CD4-positive, alpha-beta T cell treated with Interleukin-4 for 1 hour (primary cell): ENCODE measurements around the gene APOL4.
A peak's percentile ranks its signal among the peaks of the same experiment; 100 is the strongest.
"Not testable (repeated sequence)": the region's sequence is repeated elsewhere in the genome, so short reads cannot be mapped to it uniquely, and the experiment has no call there.

Experiments used
- DNase-seq, 2 donors: peaks; one replicate each; pipeline ENCODE4 v3.0.0-alpha.2; 2020 to 2022

The APOL4 gene

GRCh38 chr22:36231051-36231450 lies 29.4 kb upstream of the APOL4 start:
- DNase-seq = not testable (repeated sequence)

- not testable (repeated sequence) for DNase-seq
Measured at GRCh38 chr22:36229649-36230048, 28.0 kb upstream of the APOL4 start.

GRCh38 chr22:36228944-36229343 lies 27.3 kb upstream of the APOL4 start:
- DNase-seq = no peak

GRCh38 chr22:36228369-36228768 lies 26.8 kb upstream of the APOL4 start:
- not testable (repeated sequence) for DNase-seq

- DNase-seq = no peak
Measured at GRCh38 chr22:36227806-36228205, 26.2 kb upstream of the APOL4 start.

- no peak for DNase-seq
Measured at GRCh38 chr22:36227396-36227795, 25.8 kb upstream of the APOL4 start.

DNA sequence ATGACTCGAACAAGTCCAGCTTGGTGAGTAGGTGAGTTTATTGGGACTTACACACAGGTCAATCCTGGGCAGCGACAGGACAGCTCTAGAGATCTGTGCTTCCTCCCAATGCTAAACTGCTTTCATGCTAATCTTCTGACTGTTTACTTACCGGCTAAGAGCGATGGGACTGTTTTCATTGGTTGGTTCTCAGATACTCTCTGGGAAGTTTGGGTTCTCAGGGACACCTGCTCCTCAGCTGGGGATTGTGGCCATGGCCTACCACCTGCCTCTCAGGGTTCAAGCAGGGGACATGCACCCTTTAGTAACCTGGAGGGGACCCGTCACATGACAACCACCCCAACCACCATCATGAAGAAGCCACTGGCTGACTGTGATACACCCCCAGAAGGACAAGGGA lies 24.6 kb upstream of the APOL4 start:
- no peak for DNase-seq

- no peak for DNase-seq
Measured at GRCh38 chr22:36225333-36225922, 23.8 kb upstream of the APOL4 start.

- DNase-seq = no peak
Measured at GRCh38 chr22:36224245-36224644, 22.6 kb upstream of the APOL4 start.

DNA sequence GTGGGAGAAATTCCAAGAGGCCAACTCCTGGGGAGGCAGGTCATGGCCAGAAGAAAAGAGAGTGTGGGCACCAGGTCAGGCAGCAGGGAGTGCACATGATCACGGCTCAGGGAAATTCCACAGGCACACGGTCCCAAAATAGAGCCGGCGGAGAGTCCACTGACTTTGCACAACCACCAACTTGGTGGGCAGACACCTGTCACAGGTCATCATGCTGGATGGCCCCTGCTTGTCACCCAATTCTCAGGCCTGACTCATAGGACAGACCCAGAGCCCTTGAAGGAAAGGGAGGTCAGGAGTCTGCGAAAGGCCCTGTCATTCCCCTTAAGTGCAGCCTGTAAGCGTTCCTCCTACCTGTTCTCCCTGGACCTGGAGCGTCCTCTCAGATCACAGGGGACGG lies 21.9 kb upstream of the APOL4 start:
- no peak for DNase-seq

- no peak for DNase-seq
Measured at GRCh38 chr22:36222887-36223450, 21.4 kb upstream of the APOL4 start.

- DNase-seq = peak; percentile 46 to 48
Measured at GRCh38 chr22:36221799-36222751, 20.5 kb upstream of the APOL4 start.

- no peak for DNase-seq
Measured at GRCh38 chr22:36220451-36220921, 18.9 kb upstream of the APOL4 start.

DNA sequence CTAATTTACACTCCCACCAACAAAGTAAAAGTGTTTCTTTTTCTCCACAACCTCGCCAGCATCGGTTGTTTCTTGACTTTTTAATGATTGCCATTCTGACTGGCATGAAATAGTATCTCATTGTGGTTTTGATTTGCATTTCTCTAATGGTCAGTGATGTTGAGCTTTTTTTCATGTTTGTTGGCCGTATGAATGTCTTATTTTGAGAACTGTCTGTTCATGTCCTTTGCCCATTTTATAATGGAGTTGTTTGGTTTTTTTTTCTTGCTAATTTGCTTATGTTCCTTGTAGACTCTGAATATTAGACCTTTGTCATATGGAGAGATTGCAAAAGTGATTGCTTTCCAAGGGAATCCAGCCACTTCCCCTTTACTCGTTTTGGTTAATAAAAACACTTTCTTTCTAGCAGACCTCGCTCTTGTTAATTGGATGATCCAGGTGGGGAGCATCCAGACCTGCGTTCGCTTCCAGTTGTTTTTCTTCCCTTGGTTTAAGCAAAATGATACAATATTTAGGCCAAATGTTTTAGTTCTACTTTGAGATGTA lies 17.1 kb upstream of the APOL4 start:
- no peak for DNase-seq

DNA sequence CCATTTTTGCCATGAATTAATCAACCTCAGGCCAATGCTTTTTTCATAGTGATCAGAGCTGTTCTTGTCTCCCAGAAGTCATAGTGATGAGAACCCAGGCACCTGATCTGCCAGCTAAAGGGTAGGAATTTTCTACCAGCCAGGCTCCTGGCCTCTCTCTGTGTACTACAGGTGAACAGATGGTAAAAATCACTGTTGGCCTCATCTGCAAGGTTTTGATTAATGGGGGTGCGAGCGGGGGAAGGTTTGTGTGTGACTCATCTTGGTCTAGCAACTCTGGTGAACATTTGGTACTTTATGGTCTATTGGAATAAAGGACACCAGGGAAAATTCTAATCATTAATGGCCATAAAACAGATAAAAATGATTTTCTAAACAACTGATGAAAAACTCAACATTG lies 14.4 kb upstream of the APOL4 start:
- DNase-seq = no peak

GRCh38 chr22:36213586-36213985 lies 12.0 kb upstream of the APOL4 start:
- DNase-seq = no peak

GRCh38 chr22:36212901-36213300 lies 11.3 kb upstream of the APOL4 start:
- DNase-seq = no peak

DNA sequence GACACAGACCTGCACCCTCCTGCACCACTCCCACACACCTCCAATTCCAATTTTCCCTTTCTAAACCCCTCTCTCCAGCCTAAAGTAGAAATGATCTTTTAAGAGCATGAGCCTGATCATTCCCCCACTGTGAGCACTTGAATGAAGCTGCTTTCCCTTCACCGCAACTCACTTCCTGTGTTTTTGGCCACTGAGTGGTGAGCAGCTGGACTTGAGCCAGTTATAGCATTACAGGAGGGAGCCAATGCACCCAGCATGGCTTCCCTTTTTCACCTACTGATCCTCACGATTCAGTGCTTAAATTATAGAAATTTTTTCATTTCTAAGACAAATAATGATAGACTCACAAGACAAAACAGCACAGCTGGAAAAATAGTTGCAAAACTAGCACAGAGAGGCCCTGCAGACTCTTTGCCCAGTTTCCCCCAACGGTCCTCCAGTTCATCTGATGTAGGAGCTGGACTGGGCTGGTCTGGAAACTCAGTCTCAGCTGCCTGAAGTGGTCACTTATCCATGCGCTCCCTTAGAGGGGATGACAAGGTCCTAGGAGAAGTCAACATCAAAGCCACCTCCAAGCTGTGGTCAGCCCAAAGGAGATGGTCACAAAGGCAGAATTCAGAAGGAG lies 9.7 kb upstream of the APOL4 start:
- DNase-seq = peak in 1 of 2 donors; percentile 25

- DNase-seq = no peak
Measured at GRCh38 chr22:36210224-36210623, 8.6 kb upstream of the APOL4 start.

GRCh38 chr22:36209488-36209908 lies 7.9 kb upstream of the APOL4 start:
- not testable (repeated sequence) for DNase-seq

GRCh38 chr22:36208914-36209313 lies 7.3 kb upstream of the APOL4 start:
- no peak for DNase-seq

DNA sequence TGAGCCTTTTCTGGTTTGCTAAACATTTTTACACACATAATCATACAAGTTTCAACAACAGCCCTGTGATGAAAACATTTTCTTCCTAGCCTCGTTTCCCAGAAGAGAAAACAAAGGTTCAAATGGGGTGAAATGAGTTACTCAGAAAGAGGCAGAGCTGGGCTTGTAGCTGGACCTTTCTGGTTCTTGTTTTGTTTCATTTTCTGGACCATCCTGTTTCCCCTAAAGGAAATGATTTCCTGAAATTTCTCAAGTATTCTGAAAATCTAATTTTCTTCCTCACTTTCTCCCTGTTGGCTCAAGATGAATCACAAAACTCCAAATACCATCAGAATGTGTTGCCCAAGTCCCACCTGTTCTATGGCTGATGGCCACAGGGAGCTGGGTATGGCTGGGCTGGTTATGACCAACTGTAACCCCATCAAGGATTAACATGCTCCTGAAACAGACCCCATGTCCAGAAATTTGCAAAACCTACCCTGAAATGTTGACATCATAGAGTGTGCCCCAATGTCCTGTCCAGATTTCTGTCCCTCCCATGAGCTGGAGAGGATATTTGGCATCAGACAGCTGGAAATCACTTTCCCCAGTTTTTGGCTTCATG lies 6.7 kb upstream of the APOL4 start:
- no peak for DNase-seq

DNA sequence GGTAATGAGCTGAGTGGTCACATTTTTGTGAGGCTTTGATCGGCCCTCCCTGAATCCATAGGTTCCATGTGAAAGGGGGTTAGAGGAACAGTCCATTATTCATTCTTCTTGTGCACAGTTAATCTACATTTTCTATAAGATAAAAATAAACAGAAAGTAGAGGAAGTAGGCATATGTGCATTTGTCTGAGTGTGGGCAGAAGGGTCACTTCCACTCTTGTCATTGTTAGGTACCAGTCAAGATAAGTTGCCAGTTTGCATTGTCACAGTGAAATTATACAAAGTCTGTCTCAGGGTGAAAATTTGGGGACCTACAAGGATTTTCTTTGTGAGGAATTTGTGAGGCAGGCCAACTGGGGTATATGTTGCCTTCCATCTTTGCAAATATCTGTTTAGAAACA lies 4.6 kb upstream of the APOL4 start:
- no peak for DNase-seq
